ENCODE results near the gene PLAAT3. TPM values are rescaled to one million over a fixed set of nuclear protein-coding genes. Genes with fewer than 3 reads are reported as not detected.
"Not testable (repeated sequence)": the region's sequence is repeated elsewhere in the genome, so short reads cannot be mapped to it uniquely, and the experiment has no call there.

Gene PLAAT3
- total RNA-seq, 8 experiments from 2014 or later: 4.4 to 69.5 (median 21.0) TPM

DNA sequence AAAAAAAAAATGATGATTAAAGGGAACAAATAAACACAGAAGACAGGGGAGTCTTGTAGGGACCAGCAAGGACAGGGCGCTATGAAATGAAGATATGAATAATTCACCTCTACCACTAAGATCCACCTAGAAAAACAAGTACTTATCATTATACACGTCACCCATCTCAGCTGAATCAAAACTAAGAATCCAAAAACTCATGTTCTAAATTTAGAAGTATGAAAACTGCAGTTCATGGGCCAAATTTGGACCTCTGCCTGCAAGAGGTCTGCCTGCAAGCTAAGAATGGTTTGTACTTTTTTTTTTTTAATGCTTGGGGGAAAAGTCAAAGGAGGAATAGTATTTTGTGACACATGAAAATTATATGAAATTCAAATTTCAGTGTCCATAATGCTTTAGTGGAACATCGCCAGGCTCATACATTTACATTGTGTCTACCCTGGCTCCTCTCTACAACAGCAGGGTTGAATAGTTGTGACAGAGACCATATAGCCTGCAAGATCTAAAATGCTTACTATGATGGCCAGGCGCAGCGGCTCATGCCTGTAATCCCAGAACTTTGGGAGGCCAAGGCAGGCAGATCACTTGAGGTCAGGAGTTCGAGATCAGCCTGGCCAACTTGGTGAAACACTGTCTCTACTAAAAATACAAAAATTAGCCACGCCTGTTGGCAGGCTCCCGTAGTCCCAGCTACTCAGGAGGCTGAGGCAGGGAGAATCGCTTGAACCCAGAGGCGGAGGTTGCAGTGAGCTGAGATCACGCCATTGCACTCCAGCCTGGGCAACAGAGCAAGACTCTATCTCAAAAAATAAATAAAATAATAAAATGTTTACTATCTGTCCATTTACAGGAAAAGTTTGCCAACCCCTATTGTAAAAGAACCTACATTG is 11.7 kb downstream of the PLAAT3 start:
- H3K4me1 ChIP-seq (replicated peaks in 1 of 2): peaks cover 11 to 19% of the 10 kb centered on the region in 2 donors
- WGBS, 10 experiments: 60 to 97% (median 89%) methylated on average over 1 to 8 of the region's 11 CpGs; no CpG with 5 or more reads in 2 of the 10 experiments
- ATAC-seq (replicated peaks in 6 of 8): peak in 5 of 8 experiments; percentile 5 to 62 (median 25)
- H3K4me3 ChIP-seq; in situ Hi-C loops (cut with MboI; ENCODE audit: low pct_unique_long_range_greater_than_20kb in 2 of 9, low sequenced_read_pairs in 9 of 9, unreplicated experiment in 9 of 9): not testable (repeated sequence)
- H3K27ac ChIP-seq: peak overlapping the region; percentile 63 to 66

DNA sequence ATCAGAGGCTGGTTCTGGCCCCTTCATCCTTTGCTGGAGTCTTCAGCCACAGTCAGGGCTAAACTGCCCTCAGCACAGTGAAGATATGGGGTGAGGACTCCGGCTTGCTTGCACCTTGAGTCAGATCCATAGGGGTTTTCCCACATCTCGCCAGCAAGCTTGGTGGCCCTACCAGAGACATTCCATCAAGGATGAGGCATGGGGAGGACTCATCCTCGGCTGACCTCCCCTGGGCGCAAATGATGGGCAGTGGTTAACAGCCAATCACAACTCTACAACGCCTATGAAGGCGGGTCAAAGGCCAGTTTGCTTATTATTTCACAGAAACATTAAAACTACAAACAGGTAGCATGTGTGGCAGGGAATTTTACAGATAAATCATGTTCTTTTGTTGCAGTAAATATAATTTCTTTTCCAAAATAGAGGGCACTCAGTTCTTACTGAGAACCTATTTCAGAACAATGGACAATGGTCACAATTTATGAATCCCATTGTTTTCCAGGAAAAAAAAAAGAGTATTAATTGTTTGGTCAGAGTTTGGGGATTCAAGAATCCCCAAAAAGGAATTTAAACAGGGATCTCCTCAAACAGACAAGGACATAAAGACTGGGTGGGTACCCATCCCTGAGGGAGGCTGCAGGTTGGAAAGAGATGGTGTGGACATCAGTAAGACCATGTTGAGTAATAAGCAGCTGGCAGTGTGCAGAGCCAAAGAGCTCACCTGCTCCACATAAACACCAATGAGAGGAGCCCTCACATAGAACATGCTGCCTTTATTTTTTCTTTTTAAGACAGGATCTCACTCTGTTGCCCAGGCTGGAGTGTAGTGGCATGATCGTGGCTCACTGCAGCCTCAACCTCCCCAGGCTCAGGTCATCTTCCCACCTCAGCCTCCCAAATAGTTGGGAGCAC is 14.8 kb downstream of the PLAAT3 start:
- in situ Hi-C loops (cut with MboI; ENCODE audit: low pct_unique_long_range_greater_than_20kb in 2 of 9, low sequenced_read_pairs in 9 of 9, unreplicated experiment in 9 of 9): no loop called here
- Histone ChIP-seq H3K27ac (no peak overlapping the region), H3K4me3 (no peak overlapping the region), H3K4me1 (replicated peaks in 1 of 2) (peaks cover 11 to 19% of the 10 kb centered on the region in 2 donors)
- 0 to 100% (median 80%) methylated on average over 1 to 6 of the region's 7 CpGs; no CpG with 5 or more reads in 2 of the 10 experiments for WGBS, 10 experiments
- peak in 2 of 8 experiments; percentile 40 to 51 for ATAC-seq (replicated peaks in 6 of 8)

GRCh38 chr11:63598556-63598955 is 15.7 kb downstream of the PLAAT3 start:
- Histone ChIP-seq H3K27ac (no peak overlapping the region), H3K4me1 (replicated peaks in 1 of 2) (peaks cover 7 to 12% of the 10 kb centered on the region in 2 donors), H3K4me3 (no peak overlapping the region)
- ATAC-seq (replicated peaks in 6 of 8): no peak
- 33 to 100% (median 94%) methylated on average over 1 to 3 of the region's 4 CpGs; no CpG with 5 or more reads in 4 of the 10 experiments for WGBS, 10 experiments
- in situ Hi-C loops (cut with MboI; ENCODE audit: low pct_unique_long_range_greater_than_20kb in 2 of 9, low sequenced_read_pairs in 9 of 9, unreplicated experiment in 9 of 9): no loop called here

DNA sequence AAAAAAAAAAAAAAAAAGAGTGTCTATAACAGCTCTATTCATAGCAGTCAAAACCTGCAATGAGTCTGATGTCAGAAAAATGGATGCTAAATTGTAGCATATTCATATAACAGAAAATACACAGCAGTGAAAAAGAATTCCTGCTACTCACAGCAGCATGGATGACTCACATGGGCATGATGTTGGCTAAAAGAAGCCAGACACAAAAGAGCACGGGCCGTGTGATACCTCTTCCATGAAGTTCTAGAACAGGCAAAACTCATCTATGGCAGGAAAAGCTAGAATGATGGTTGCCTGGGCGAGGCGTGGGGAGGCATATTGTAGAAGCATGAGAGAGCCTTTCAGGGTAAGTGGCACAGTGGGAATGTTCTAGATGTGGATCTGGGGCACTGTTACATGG is 18.9 kb downstream of the PLAAT3 start:
- Histone ChIP-seq H3K27ac (no peak overlapping the region), H3K4me1 (replicated peaks in 1 of 2) (no peaks in the 10 kb centered on the region), H3K4me3 (no peak overlapping the region)
- 9 to 100% (median 94%) methylated on average over 2 to 4 of the region's 4 CpGs; no CpG with 5 or more reads in 1 of the 10 experiments for WGBS, 10 experiments
- peak; percentile 16 to 67 (median 39) for ATAC-seq (replicated peaks in 6 of 8)
- in situ Hi-C loops (cut with MboI; ENCODE audit: low pct_unique_long_range_greater_than_20kb in 2 of 9, low sequenced_read_pairs in 9 of 9, unreplicated experiment in 9 of 9): no loop called here

GRCh38 chr11:63592975-63593395 is 21.2 kb downstream of the PLAAT3 start:
- no peak overlapping the region for H3K4me3 ChIP-seq
- peak in 4 of 8 experiments; percentile 26 to 68 (median 38) for ATAC-seq (replicated peaks in 6 of 8)
- in situ Hi-C loops (cut with MboI; ENCODE audit: low pct_unique_long_range_greater_than_20kb in 2 of 9, low sequenced_read_pairs in 9 of 9, unreplicated experiment in 9 of 9): no loop called here
- no peak overlapping the region for H3K27ac ChIP-seq
- 40 to 100% (median 80%) methylated on average over 1 to 3 of the region's 4 CpGs; no CpG with 5 or more reads in 5 of the 10 experiments for WGBS, 10 experiments
- no peaks in the 10 kb centered on the region for H3K4me1 ChIP-seq (replicated peaks in 1 of 2)

DNA sequence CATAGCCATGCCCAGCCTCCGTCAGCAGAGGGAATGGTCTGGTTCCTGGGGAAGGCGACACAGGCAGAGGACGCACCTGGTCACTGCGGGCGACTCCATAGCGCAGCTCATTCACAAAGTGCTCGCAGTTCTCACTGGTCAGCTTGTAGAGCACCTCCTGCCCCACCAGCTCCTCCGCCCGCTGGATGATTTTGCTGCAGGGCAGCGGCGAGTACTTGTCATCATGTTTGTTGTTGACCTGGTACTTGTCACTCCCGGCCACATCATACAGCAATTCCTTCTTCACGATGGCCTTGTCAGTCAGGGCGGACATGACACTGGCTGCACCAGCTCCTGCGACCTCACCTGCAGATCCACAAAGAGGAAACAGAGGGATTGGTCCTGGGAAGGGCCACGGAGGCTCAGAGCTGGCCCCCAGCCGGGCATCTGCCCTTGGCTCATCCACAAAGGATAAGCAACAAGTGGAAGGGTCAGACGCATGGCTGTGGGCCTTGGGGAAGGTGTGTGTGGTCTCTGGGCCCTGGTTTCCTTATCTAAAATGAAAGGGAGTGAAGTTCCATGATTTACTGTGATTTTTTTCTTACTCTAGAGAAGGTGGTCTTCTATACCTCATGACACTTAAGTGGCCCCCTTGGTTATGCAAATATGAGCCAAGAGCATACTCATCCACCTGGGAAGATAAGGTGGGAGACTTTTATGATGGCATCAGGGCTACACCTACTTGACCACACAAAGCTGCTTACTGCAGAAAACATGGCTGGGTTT is 24.0 kb downstream of the PLAAT3 start:
- in situ Hi-C loops (cut with MboI; ENCODE audit: low pct_unique_long_range_greater_than_20kb in 2 of 9, low sequenced_read_pairs in 9 of 9, unreplicated experiment in 9 of 9): no loop called here
- no peaks in the 10 kb centered on the region for H3K4me1 ChIP-seq (replicated peaks in 1 of 2)
- ATAC-seq (replicated peaks in 6 of 8): no peak
- H3K4me3 ChIP-seq: no peak overlapping the region
- no peak overlapping the region for H3K27ac ChIP-seq
- 53 to 100% (median 84%) methylated on average over 2 to 16 of the region's 18 CpGs; no CpG with 5 or more reads in 3 of the 10 experiments for WGBS, 10 experiments

- no peak overlapping the region for H3K27ac ChIP-seq
- H3K4me3 ChIP-seq: no peak overlapping the region
- H3K4me1 ChIP-seq (replicated peaks in 1 of 2): no peaks in the 10 kb centered on the region
- ATAC-seq (replicated peaks in 6 of 8): no peak
- in situ Hi-C loops (cut with MboI; ENCODE audit: low pct_unique_long_range_greater_than_20kb in 2 of 9, low sequenced_read_pairs in 9 of 9, unreplicated experiment in 9 of 9): no loop called here
- WGBS, 10 experiments: 46 to 96% (median 67%) methylated on average over 1 to 3 of the region's 3 CpGs; no CpG with 5 or more reads in 1 of the 10 experiments
Observed at GRCh38 chr11:63589000-63589399, 25.2 kb downstream of the PLAAT3 start.

DNA sequence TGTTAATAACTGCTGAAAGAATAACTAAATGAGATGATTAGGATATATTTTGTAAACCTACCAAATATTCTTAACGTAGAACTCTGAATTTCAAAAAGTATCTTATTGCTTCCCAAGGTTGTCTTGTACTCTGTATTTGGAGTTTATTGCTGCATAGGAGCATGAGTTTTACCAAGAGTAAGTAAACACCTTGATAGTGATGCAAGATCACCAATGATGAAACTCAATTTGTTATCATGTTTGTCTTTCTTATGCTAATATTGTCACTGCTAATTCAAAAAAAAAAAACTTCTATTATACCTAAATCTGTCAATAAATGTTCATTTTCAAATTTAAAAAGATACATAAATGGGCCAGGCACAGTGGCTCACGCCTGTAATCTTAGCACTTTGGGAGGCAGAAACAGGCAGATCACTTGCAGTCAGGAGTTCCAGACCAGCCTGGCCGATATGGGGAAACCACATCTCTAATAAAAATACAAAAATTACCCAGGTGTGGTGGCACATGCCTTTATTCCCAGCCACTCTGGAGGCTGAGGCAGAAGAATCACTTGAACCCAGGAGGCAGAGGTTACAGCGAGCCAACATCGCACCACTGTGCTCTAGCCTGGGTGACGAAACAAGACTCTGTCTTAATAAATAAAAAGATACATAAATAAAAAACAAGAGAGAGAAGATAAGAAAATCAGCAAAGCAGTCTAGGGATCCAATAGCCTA is 27.6 kb downstream of the PLAAT3 start:
- no peak overlapping the region for H3K4me3 ChIP-seq
- ATAC-seq (replicated peaks in 6 of 8): no peak
- 84 to 100% (median 95%) methylated on average over 1 to 5 of the region's 6 CpGs for WGBS, 10 experiments
- H3K4me1 ChIP-seq (replicated peaks in 1 of 2): peaks cover 3 to 7% of the 10 kb centered on the region in 2 donors
- in situ Hi-C loops (cut with MboI; ENCODE audit: low pct_unique_long_range_greater_than_20kb in 2 of 9, low sequenced_read_pairs in 9 of 9, unreplicated experiment in 9 of 9): no loop called here
- no peak overlapping the region for H3K27ac ChIP-seq

- in situ Hi-C loops (cut with MboI; ENCODE audit: low pct_unique_long_range_greater_than_20kb in 2 of 9, low sequenced_read_pairs in 9 of 9, unreplicated experiment in 9 of 9): no loop called here
- Histone ChIP-seq H3K4me3 (no peak overlapping the region), H3K27ac (peak overlapping the region in 1 of 2 donors; percentile 72), H3K4me1 (replicated peaks in 1 of 2) (peaks cover 3 to 7% of the 10 kb centered on the region in 2 donors)
- peak in 5 of 8 experiments; percentile 49 to 81 (median 60) for ATAC-seq (replicated peaks in 6 of 8)
Observed at GRCh38 chr11:63583357-63583677, 30.9 kb downstream of the PLAAT3 start.

- H3K4me3 ChIP-seq; ATAC-seq (replicated peaks in 6 of 8); H3K4me1 ChIP-seq (replicated peaks in 1 of 2); H3K27ac ChIP-seq; in situ Hi-C loops (cut with MboI; ENCODE audit: low pct_unique_long_range_greater_than_20kb in 2 of 9, low sequenced_read_pairs in 9 of 9, unreplicated experiment in 9 of 9): not testable (repeated sequence)
- WGBS, 10 experiments: 40 to 100% (median 80%) methylated on average over 1 to 2 of the region's 7 CpGs; no CpG with 5 or more reads in 5 of the 10 experiments
Observed at GRCh38 chr11:63581224-63581623, 33.0 kb downstream of the PLAAT3 start.

GRCh38 chr11:63578882-63579281 is 35.4 kb downstream of the PLAAT3 start:
- peaks cover 17 to 28% of the 10 kb centered on the region in 2 donors for H3K4me1 ChIP-seq (replicated peaks in 1 of 2)
- H3K4me3 ChIP-seq; ATAC-seq (replicated peaks in 6 of 8); H3K27ac ChIP-seq; in situ Hi-C loops (cut with MboI; ENCODE audit: low pct_unique_long_range_greater_than_20kb in 2 of 9, low sequenced_read_pairs in 9 of 9, unreplicated experiment in 9 of 9): not testable (repeated sequence)
- WGBS, 10 experiments: no CpG with 5 or more reads among the region's 3 CpGs
